NT2/D1 (cell line): ENCODE results near the gene CIB1.

ENCODE experiments used
- SUZ12 ChIP-seq: IDR thresholded peaks from 2 replicates; pipeline ENCODE4 v1.6.1; 2011; ENCODE audit not compliant: insufficient read length, insufficient read depth; ENCODE audit errors: extremely low read depth
- YY1 ChIP-seq: IDR thresholded peaks from 2 replicates; pipeline ENCODE4 v1.6.1; 2011; ENCODE audit not compliant: insufficient read length, insufficient read depth
- ZNF274 ChIP-seq: IDR thresholded peaks from 2 replicates; pipeline ENCODE4 v1.6.1; 2011; ENCODE audit warnings: mild to moderate bottlenecking, low read depth, low read length

DNA sequence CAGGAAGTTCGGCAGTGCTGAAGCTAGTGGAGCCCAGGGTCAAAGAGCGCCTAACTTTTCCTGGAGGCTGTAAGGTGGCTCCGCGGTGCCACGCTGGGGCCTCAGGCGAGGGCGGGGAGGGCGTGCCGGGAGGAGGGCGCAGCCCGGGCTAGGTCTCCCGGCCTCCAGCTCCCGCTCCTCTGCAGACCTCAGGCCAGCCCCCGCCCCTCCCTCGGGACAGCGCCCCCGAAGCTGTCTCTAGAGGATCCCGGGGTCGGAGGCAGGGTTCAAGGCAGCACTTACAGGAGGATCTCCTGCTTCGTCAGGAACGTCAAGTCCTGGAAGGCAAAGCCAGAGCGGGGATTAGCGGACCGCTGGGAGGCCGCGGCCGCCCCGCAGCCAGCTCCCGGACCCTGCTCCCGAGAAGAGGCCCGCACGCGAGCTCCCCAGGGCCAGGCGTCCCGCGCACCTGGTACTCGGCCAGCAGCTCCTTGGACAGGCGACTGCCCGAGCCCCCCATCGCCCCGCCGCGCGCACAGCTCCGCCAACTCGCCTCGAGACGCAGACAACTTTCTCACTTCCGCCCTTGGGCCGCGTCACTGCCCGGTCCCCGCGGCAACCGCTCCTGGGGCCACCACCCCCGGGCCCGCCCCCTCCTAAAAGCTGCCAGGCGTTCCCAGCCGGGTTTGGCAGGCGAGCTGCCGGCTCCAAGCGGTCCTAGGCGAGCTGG lies at the start of gene CIB1:
- TF ChIP-seq YY1: no peak
- no peak for TF ChIP-seq SUZ12
- TF ChIP-seq ZNF274: no peak
